GM18526 (cell line): ENCODE measurements around the gene CCSAP.
A peak's percentile ranks its signal among the peaks of the same experiment; 100 is the strongest.

Source experiments
- POLR2A ChIP-seq: IDR thresholded peaks from 3 replicates; pipeline ENCODE4 v1.6.1; 2011; ENCODE audit not compliant: insufficient read length; ENCODE audit errors: extremely low read depth

The CCSAP gene

GRCh38 chr1:229341774-229342655, 832 bp downstream of the CCSAP start:
- peak; percentile 75 for TF ChIP-seq POLR2A

GRCh38 chr1:229340496-229340895, 2.4 kb downstream of the CCSAP start:
- no peak for TF ChIP-seq POLR2A

GRCh38 chr1:229339520-229339919, 3.3 kb downstream of the CCSAP start:
- no peak for TF ChIP-seq POLR2A

GRCh38 chr1:229339086-229339485, 3.8 kb downstream of the CCSAP start:
- no peak for TF ChIP-seq POLR2A

GRCh38 chr1:229336345-229336744, 6.5 kb downstream of the CCSAP start:
- TF ChIP-seq POLR2A, result no peak

GRCh38 chr1:229334716-229335115, 8.1 kb downstream of the CCSAP start:
- TF ChIP-seq POLR2A, result no peak

- TF ChIP-seq POLR2A, result no peak
Observed at GRCh38 chr1:229334269-229334668, 8.6 kb downstream of the CCSAP start.

- no peak for TF ChIP-seq POLR2A
Observed at GRCh38 chr1:229328598-229329362, 14.1 kb downstream of the CCSAP start.

- no peak for TF ChIP-seq POLR2A
Observed at GRCh38 chr1:229326601-229327000, 16.2 kb downstream of the CCSAP start.

GRCh38 chr1:229325853-229326487, 16.9 kb downstream of the CCSAP start:
- no peak for TF ChIP-seq POLR2A

GRCh38 chr1:229325401-229325800, 17.4 kb downstream of the CCSAP start:
- TF ChIP-seq POLR2A, result no peak

- no peak for TF ChIP-seq POLR2A
Observed at GRCh38 chr1:229323885-229324553, 18.8 kb downstream of the CCSAP start.

GRCh38 chr1:229323201-229323600, 19.6 kb downstream of the CCSAP start:
- TF ChIP-seq POLR2A, result no peak

GRCh38 chr1:229319487-229319886, 23.4 kb downstream of the CCSAP start:
- no peak for TF ChIP-seq POLR2A

GRCh38 chr1:229318056-229318455, 24.8 kb downstream of the CCSAP start:
- TF ChIP-seq POLR2A, result no peak

- no peak for TF ChIP-seq POLR2A
Observed at GRCh38 chr1:229316166-229316565, 26.7 kb downstream of the CCSAP start.

- TF ChIP-seq POLR2A, result no peak
Observed at GRCh38 chr1:229310833-229311232, 32.0 kb downstream of the CCSAP start.
